Stimulated activated CD4-positive, alpha-beta T cell treated with anti-CD3 and anti-CD28 coated beads, Interleukin-4, amount 100 ng/mL, for 48 hours (primary cell): ENCODE measurements around the gene PRKAG2.

Experiments
- DNase-seq, 2 donors: peaks; one replicate each; pipeline ENCODE4 v3.0.0-alpha.2; 2020; ENCODE audit warnings: low read depth in 2 of 2

PRKAG2 gene

DNA sequence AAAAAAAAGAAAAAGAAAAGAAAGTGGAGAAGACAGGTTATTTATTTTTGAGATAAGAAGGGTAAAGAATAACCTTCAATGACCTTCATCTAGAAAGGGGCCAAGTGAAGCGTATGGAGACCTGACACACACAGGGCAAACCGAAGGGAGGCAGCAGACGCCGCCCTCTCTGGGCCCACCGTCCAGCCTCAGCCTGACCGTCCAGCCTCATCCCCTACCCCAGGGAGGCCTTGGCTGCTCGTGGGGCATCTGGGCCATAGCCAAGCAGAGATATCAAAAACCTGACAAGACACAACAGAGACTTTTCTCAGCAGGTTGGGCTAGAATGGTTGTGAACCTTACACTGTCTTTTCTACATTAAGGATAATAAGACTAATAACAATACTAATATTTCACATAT, 10.9 kb downstream of the PRKAG2 start:
- no peak for DNase-seq

GRCh38 chr7:151865070-151865670, 11.7 kb downstream of the PRKAG2 start:
- DNase-seq: no peak

DNA sequence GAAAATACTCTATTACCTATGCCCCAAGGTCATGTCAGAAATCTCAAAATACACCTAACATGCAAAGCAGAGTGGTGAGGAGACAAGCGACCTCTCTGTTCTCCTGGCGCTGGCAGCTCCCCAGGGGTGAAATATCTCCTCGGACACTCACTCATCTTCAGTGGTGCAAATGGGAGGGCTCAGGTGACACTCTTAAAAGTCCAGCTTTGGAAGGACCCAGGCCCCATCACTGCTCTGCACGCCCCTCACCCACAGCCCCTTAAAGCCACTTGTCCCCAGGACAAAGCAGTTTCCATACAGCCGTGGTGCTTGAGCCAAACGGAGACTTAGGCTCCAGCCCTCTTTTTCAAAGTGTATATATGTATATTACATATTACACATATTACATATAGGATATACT, 12.4 kb downstream of the PRKAG2 start:
- no peak for DNase-seq

GRCh38 chr7:151864081-151864480, 12.8 kb downstream of the PRKAG2 start:
- no peak for DNase-seq

- DNase-seq: no peak
These were observed 13.4 kb downstream of the PRKAG2 start for GRCh38 chr7:151863386-151864079.

DNA sequence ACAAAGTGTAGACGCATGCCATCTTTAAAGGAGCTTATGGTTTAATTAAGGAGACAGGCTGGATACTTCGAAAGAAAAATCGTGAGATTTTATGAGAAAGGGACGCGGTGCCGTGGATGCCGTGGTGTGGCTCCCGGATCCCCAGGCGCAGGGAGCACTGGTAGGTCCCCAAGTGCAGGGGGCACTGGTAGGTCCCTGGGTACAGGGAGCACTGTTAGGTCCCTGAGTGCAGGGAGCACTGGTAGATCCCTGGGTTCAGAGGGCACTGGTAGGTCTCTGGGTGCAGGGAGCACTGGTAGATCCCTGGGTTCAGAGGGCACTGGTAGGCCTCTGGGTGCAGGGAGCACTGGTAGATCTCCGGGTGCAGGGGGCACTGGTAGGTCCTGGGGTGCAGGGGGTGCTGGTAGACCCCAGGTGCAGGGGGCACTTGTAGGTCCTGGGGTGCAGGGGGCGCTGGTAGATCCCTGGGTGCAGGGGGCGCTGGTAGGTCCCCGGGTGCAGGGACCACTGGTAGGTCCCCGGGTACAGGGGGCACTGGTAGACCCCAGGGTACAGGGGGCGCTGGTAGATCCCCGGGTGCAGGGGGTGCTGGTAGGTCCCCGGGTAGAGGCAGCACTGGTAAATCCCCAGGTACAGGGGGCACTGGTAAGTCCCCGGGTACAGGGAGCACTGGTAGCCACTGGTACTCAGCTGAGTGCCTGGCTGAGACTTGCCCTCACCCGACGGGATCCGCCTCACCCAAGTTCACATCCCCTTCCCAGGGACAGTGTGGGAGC, 14.1 kb downstream of the PRKAG2 start:
- DNase-seq: no peak

GRCh38 chr7:151861881-151862280, 15.0 kb downstream of the PRKAG2 start:
- no peak for DNase-seq

- DNase-seq: no peak
These were observed 16.1 kb downstream of the PRKAG2 start for GRCh38 chr7:151860771-151861170.

- no peak for DNase-seq
These were observed 16.8 kb downstream of the PRKAG2 start for GRCh38 chr7:151859948-151860685.

GRCh38 chr7:151859111-151859947, 17.6 kb downstream of the PRKAG2 start:
- DNase-seq: no peak

DNA sequence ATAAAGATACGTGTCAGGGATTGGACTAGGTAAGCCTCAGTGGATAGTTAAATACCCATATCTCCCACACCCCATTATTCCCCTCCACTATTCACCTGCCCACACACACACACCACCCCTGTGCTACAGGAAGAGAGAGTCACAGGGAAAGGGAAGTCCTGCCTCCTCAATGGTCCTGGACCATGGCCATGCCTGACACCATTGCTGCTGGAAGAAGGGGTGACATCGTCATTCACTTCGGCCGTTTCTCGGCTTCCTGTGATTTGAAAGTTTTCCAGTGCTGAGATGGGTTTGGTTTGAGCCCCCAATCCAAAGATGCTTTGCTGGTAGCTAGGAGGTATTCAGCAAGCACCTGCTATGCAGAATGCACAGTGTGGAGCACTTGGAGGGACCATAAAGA, 18.5 kb downstream of the PRKAG2 start:
- no peak for DNase-seq

DNA sequence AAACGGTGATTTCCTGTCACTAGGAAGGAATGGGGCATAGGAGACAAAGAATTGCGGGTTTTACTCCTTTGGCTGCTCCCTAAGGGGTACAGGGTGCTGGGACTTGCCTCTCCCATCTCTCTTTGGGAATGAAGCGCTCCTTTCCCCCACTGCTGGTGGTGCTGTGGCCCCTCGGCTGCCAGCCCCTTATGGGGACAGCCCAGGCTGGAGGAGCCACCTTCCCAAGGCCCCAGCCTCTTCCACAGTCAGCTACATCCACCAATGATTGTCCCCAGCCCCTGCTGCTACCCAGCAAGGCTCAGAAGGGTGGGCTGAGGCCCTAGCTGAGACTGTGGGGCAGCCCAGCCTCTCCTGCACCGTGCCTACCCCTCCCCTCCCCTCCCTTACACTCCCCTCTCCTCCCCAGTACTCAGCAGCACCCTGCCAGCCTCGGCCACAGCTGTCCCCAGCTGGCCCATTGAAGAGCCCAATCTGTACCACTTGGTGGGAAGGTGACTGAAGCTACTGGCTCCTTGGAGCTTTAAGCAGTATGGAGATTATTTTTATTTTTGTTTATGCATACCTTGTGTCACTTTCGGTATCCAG, 19.0 kb downstream of the PRKAG2 start:
- no peak for DNase-seq

DNA sequence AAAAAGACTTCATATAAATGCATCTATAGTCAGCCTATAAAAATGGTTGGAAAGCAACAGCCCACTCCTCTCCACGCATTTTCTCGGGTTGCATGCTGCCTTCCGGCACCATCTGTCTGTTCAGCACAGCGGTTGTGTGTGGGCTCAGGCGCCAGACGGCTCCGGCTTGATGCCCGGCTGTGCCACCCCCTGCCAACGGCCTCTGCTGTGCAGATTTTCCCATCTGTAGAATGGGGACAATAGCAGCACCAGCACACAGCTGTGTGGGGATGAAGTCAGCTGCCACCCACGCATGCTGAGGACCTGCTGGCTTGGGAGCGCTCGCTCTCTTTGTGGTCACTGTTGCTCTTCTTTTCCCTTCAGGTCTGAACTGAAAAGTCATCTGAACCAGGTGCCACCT, 19.5 kb downstream of the PRKAG2 start:
- no peak for DNase-seq

- DNase-seq: no peak
These were observed 20.4 kb downstream of the PRKAG2 start for GRCh38 chr7:151856516-151856915.

DNA sequence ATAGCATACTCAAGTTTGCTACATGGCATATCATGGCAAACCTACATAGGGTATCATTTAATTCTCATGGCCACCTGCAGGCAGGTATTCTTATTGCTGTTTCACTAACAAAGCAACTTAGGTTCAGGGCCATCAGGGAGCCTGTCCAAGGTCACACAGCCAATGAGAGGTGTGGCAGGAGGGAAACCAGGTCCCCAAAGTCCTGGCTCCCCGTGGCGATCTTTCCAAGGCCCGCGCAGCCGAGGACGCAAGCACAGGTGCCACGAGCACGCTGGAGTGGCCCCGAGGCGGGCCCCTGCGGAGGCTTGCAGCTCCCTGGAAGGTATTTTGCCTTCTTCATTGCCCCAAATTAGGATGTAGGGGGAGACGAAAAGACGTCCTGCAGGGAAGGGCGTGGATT, 20.8 kb downstream of the PRKAG2 start:
- no peak for DNase-seq

- DNase-seq: no peak
These were observed 22.2 kb downstream of the PRKAG2 start for GRCh38 chr7:151854720-151855071.

DNA sequence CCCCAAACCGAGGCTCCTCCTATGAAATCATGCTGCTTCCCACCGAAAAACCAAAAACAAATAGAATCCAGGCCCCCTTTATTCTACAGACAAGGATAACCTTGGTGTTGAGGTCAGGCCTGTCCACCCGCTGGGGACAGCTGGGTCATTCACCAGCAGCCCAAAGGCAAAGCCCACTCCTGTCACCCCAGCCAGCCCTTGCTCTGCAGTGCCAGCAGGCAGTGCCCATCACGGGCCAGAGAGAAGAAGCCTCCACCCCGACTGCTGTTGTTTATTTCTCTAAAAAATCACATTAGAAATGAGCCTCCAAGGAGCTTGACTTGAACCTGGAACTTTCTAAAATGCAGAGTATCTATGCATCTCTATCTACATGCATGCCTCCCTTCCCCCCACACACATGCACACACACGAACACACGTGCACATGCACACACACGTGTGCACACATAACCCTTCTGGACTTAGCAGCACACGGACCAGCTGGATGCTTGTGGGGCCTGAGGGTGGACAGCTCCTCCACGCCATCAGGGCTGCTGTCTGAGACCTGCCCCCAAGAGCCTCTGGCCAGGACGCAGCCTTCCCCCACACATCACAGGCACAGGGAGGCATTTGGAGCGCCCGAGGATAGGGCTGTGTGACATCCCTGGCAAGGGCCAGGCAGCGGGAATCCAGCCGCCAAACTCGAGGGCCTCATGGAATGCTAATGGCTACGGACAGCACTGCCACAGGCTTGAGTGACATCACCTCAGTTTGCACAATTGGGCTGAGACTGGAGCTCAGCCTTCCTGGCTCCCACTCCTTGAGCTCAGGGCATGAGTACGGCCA, 22.8 kb downstream of the PRKAG2 start:
- DNase-seq: no peak

DNA sequence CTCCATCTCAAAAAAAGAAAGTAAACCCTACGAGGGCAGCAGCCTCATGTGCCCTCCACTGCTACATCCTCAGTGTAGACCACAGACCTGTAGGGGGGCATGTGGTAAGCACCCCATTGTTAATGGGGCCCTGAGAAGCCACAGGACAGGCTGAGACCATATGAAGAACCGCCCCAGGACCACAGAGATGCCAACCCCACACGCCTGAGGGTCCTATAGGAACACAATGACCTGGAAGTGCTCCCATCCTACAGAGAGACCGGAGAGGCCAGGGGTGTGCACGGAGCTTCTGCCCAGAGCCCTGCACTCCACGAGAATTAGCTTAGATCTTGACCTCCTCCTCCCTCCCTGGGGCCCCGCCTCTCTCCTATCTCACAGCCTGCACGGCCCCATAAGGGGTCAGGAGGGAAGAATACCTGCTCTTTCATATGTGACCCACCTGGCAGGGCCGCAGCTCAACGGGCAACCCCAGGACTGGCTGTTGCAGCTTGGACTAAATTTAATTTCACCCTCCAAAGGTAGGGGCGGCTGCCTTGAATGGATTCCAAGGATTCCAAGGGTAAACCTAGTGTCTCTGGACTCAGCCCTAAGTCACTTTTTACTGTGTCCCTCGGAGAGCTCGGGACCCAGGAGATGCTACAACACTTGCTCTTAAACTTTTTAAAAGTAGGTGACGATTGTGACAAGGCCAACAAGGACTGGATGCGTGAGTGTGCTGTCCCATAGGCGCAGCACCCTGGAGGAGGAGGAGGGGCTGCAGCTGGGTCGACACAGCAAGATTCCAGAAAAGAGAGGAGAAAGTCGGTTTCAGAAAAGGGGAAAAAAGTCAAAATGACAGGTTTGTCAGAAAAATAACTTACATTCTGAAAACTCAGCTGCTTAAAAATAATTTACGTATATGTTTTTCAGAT, 24.2 kb downstream of the PRKAG2 start:
- DNase-seq: no peak

- no peak for DNase-seq
These were observed 25.1 kb downstream of the PRKAG2 start for GRCh38 chr7:151851782-151852181.
